OCI-LY3 (cell line): ENCODE data around the gene LYST.

Experiments
- H2AFZ ChIP-seq: fragments of 200-600, 300-600 bp; shearing (Covaris generic); 2 replicates; pipeline ENCODE4 v1.6.0; 2014; ENCODE audit warnings: antibody characterized with exemption, low read depth, low read length
- H3K27ac ChIP-seq: fragments of 200-600, 300-600 bp; sonication (generic); 2 replicates; pipeline ENCODE4 v1.5.1; 2014; ENCODE audit warnings: mild to moderate bottlenecking, low read length, moderate library complexity, mixed read lengths
- H3K27me3 ChIP-seq: fragments of 200-600, 300-600 bp; sonication (generic); 2 replicates; pipeline ENCODE4 v1.6.1; 2014; ENCODE audit warnings: low read depth, low read length, mixed read lengths
- H3K36me3 ChIP-seq: fragments of 200-600, 300-600 bp; sonication (generic); replicated peaks from 2 replicates; pipeline ENCODE3; 2014; ENCODE audit warnings: low read depth, low read length, mixed read lengths
- H3K4me1 ChIP-seq: fragments of 300-600, 200-600 bp; sonication (generic); 2 replicates; pipeline ENCODE4 v1.6.1; 2014; ENCODE audit warnings: low read length, mixed read lengths
- H3K4me2 ChIP-seq: fragments of 200-600, 300-600 bp; sonication (generic); 2 replicates; pipeline ENCODE4 v1.6.1; 2014; ENCODE audit warnings: low read length, mixed read lengths
- H3K4me3 ChIP-seq: fragments of 300-600, 200-600 bp; sonication (generic); 2 replicates; pipeline ENCODE4 v1.5.1; 2014; ENCODE audit warnings: antibody characterized with exemption, mild to moderate bottlenecking, low read length, moderate library complexity
- H3K79me2 ChIP-seq: fragments of 300-600, 200-600 bp; shearing (Covaris generic); 2 replicates; pipeline ENCODE4 v1.6.1; 2014; ENCODE audit warnings: mild to moderate bottlenecking, low read length, mixed read lengths
- H3K9ac ChIP-seq: fragments of 300-600, 200-600 bp; shearing (Covaris generic); 2 replicates; pipeline ENCODE4 v1.6.0; 2014; ENCODE audit warnings: mild to moderate bottlenecking, low read length, moderate library complexity
- H3K9me3 ChIP-seq: fragments of 200-600, 300-600 bp; shearing (Covaris generic); 2 replicates; pipeline ENCODE4 v1.6.1; 2014; ENCODE audit warnings: low read length, mixed read lengths; ENCODE audit not compliant: insufficient read depth
- H4K20me1 ChIP-seq: fragments of 200-600, 300-600 bp; sonication (generic); 2 replicates; pipeline ENCODE4 v1.6.1; 2016; ENCODE audit warnings: low read length, mixed read lengths; ENCODE audit not compliant: insufficient read depth
- CTCF ChIP-seq: fragments of 200-600, 300-600 bp; sonication (generic); IDR thresholded peaks from 2 replicates; pipeline ENCODE4 v1.5.1; 2014; ENCODE audit warnings: antibody characterized with exemption, low read length, low read depth
- EZH2phosphoT487 ChIP-seq: fragments of 200-600 bp; shearing (Covaris generic); IDR thresholded peaks from 2 replicates; pipeline ENCODE4 v1.6.1; 2018; ENCODE audit warnings: antibody characterized with exemption, mixed run types, low read depth

LYST gene

DNA sequence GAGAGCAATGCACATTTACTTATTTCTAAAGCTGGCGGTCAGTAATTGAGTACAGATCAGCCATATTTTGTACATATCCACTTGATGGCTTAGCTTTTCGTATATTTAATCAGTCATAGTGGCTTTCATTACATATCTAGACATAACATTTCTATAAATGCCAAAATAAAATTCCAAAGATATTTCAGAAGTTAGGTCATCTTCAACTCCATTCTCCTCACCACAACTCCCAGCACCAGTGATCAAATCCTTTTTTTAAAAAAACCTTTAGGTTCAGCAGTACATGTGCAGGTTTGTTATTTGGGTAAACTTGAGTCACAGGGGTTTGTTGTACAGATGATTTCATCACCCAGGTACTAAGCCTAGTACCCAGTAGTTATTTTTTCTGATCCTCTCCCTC is 163.2 kb downstream of the LYST start:
- Histone ChIP-seq H3K36me3 (no peaks in the 10 kb centered on the region), H3K79me2 (no peaks in the 10 kb centered on the region), H3K4me1 (no peaks in the 10 kb centered on the region), H3K27ac (no peak overlapping the region), H3K4me3 (no peak overlapping the region), H3K4me2 (no peak overlapping the region), H3K9ac (no peak overlapping the region), H3K9me3 (no peaks in the 10 kb centered on the region), H3K27me3 (no peaks in the 10 kb centered on the region), H2AFZ (no peak overlapping the region), H4K20me1 (no peaks in the 10 kb centered on the region)
- TF ChIP-seq CTCF (no peak), EZH2phosphoT487 (no peak)

DNA sequence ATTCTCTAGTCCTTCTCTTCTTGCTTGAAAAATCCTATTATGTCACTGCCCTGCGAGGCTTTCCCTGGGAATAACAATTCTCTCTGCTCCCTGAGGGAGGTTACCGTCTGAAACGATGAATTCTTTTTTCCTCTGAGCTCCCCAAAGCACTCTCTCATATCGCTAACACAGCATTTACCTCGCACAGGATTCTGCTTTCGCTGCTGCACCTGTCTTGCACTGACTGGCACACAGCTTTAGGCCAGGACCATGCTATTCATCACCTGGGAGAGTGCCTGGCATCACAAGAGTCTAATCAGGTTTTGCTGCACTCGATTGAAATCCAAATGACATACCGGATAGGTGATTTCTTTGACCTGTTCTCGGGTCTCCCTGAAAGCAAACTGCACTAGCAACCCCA is 164.3 kb downstream of the LYST start:
- TF ChIP-seq EZH2phosphoT487 (no peak), CTCF (no peak)
- H3K4me3 ChIP-seq = no peak overlapping the region
- no peaks in the 10 kb centered on the region for H4K20me1 ChIP-seq
- H3K36me3 ChIP-seq = no peaks in the 10 kb centered on the region
- H2AFZ ChIP-seq = no peak overlapping the region
- no peaks in the 10 kb centered on the region for H3K4me1 ChIP-seq
- H3K4me2 ChIP-seq = no peak overlapping the region
- no peaks in the 10 kb centered on the region for H3K9me3 ChIP-seq
- no peak overlapping the region for H3K27ac ChIP-seq
- no peaks in the 10 kb centered on the region for H3K79me2 ChIP-seq
- no peaks in the 10 kb centered on the region for H3K27me3 ChIP-seq
- no peak overlapping the region for H3K9ac ChIP-seq

DNA sequence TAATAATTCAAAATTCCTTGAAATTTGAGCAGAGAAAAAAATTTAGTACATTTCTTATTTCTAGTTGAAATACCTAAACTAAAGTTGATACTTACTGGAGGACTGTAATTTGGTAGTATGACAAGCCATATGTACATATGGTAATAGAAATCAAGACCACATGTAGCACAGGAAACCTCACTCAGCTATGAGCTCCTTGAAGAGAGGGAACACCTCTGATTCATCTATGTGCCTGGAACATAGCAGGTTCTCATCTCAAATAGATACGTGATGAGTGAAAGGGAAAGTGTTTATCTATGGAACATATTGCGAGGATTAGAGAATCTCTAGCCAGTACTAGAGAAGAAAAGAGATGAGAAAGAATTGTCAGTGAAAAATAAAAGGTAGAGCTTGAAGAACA is 169.2 kb downstream of the LYST start:
- Histone ChIP-seq H3K27me3 (no peaks in the 10 kb centered on the region), H3K9ac (no peak overlapping the region), H3K4me3 (no peak overlapping the region), H3K79me2 (no peaks in the 10 kb centered on the region), H3K27ac (no peak overlapping the region), H4K20me1 (no peaks in the 10 kb centered on the region), H3K36me3 (no peaks in the 10 kb centered on the region), H3K4me1 (no peaks in the 10 kb centered on the region), H2AFZ (no peak overlapping the region), H3K4me2 (no peak overlapping the region), H3K9me3 (no peaks in the 10 kb centered on the region)
- TF ChIP-seq CTCF = no peak
- TF ChIP-seq EZH2phosphoT487 = no peak

GRCh38 chr1:235689356-235689755 is 177.3 kb downstream of the LYST start:
- Histone ChIP-seq H3K4me3 (no peak overlapping the region), H3K27me3 (no peaks in the 10 kb centered on the region), H3K36me3 (no peaks in the 10 kb centered on the region), H2AFZ (no peak overlapping the region), H3K9ac (no peak overlapping the region), H4K20me1 (no peaks in the 10 kb centered on the region), H3K4me1 (no peaks in the 10 kb centered on the region), H3K79me2 (no peaks in the 10 kb centered on the region), H3K27ac (no peak overlapping the region), H3K4me2 (no peak overlapping the region), H3K9me3 (no peaks in the 10 kb centered on the region)
- no peak for TF ChIP-seq EZH2phosphoT487
- TF ChIP-seq CTCF = no peak
